NCI-H2171 treated with DMSO at 0.1 percent for 48 hours (cell line): ENCODE measurements around the gene UTP18.
"Not testable (repeated sequence)": the region's sequence is repeated elsewhere in the genome, so short reads cannot be mapped to it uniquely, and the experiment has no call there.

Experiments used
- DNase-seq: peaks from one replicate; lab custom pipeline; 2025; lab: John Stamatoyannopoulos, UW

UTP18 gene

GRCh38 chr17:51258756-51259563 is 1.4 kb upstream of the UTP18 start:
- no peak for DNase-seq

DNA sequence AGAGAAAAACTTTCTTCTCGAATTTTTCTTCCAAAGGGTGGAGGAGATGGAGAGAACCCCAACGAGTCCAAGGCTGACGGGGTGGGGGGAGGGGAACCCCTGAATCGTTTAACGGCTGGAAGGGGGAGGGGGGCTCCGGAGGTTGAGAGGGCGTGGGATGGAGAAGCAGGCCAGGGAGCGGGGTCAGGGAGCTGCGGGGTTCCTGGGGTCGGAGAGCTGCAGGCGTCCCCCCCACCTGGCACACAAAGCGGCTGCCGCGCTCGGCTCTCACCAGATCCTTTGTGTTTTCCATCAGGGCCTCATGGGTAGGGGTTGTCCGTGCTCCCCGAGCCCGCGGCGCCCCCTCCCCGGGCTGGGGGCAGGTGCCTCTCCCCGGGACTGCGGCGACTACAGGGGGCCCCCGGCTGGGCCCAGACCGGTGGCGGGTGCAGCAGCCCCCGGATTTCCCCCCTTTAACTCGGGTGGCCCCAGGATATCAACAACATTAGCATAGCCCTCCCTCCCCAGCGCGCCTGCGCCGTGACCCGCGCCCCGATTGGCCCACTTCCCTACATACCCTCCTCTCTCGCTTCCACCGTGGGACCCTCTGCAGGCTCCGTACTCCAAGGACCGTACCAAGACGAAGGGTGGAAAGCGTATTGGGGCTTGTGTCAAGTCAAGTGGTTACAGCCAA is 646 bp upstream of the UTP18 start, which contains the start of gene MBTD1:
Gene MBTD1, minus strand, starts transcription at position 486 of the 673 bp plus-strand sequence. CDS start 34,888 bp downstream, outside the sequence.
- peak; percentile 97 for DNase-seq

DNA sequence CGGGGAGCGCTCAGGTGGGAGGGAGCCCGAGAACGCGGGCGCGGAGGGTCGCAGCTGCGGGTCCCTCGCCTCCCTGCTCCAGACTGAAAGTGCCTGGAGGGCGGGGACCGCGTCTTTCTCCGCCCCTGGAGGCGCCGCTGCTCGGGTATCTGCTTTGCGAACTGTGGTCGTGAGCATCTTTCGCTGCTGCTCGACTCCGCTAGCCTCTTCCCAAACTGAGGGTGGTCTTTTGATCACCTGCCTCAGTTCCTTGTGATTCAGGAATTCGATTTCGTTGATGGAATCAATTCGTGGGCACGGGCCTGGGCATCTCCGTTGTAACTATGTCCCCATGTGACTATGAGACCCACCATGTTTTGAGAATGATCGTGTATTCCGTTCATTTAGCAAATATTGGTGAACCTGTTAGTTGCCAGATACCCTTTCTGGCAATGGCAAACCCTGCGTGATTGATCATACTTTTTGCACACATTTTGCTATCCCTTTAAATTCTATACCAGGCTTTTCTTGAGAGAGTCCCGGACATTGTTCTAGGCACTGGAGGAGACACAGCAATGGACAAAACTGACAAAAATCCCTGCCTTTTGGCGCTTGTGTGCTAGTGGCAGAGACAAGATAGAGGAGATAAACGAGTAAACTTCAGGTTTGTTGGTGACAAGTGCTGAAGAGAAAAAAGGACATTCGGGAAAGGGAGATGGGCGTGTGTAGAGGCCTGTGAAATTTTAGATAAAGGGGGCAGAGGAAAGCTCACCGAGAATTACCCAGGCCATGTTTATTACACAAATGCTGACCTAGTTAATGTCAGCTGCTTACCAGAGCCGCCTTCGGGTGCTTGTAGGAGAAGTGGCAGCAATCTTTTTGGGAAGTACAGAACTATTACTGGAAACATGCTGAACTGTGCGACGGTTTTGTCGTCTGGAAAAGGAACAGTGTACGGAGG is 948 bp downstream of the UTP18 start:
- DNase-seq: peak; percentile 83

GRCh38 chr17:51263006-51263405 is 2.7 kb downstream of the UTP18 start:
- no peak for DNase-seq

GRCh38 chr17:51264466-51264865 is 4.1 kb downstream of the UTP18 start:
- not testable (repeated sequence) for DNase-seq

DNA sequence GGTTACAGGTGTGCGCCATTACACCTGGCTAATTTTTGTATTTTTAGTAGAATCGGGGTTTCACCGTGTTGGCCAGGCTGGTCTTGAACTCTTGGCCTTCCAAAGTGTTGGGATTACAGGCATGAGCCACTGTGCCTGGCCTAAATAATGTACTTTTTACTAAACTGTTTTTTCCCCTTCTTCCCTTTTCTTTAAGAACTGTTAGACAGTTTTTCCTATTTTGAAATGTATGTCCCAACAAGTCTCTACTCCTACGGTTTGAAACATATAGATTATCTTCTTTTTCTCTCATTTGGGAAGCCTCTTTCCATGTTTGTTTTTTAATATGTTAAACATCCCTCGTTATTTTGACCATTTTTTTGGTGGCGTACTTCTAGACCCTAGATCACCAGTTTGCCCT is 9.6 kb downstream of the UTP18 start:
- DNase-seq: no peak

DNA sequence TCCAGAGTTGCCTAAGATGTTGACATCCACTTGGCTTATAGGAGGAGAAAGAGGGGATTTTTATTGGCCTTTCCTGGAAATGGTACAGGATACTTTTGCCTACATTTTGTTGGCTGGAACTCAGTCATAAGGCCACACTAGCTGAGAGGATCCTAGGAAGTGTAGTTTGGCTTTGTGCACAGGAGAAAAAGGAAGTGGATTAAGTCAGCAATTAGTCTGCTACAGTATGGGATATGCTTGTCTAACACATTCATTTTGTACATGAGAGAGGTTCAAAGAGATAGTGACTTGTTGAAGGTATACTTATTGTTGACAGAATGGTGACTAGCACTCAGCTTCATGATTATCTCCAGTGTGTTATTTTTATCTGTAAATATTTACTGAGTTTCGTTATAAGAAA is 10.3 kb downstream of the UTP18 start:
- no peak for DNase-seq

DNA sequence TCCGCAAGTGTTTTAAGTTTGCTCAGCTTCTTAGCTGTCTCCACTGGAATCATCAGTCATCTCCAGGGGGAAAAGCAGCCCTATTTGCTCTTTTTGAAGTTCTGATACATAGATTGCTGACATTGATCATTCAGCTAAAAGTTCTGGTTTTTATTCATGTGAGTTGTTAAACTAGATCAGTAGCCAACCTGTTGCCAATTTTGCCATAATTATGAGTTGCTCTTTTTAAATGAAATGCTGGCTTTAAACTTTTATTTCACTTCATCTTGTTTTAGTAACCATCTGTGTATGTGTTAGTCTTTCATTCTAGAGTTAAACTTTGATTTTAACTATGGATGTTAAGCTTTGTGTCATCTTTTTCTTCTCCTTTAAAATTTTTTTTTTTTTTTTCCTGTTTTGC is 12.5 kb downstream of the UTP18 start:
- DNase-seq: no peak

DNA sequence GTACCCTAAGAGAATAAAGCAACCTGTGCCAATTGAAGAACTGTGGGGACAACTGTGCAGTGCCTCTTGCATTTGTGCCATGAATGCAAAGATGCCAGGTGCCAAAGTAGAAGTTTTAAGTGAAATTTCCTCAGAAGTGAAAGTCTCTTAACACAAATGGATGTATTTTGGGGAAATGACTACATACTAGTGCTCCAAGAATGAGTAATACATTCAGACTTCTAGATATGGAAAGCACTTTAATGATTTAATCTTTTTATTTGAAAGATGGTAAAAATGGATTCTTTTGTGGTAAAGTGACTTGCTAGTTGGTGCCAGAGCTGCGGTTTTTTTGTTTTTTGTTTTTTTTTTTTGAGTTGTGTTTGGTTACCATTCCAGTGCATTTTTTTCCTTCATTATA is 15.0 kb downstream of the UTP18 start:
- no peak for DNase-seq

- DNase-seq: no peak
These were observed 18.8 kb downstream of the UTP18 start for GRCh38 chr17:51279183-51279582.

- no peak for DNase-seq
These were observed 27.1 kb downstream of the UTP18 start for GRCh38 chr17:51287412-51287811.

GRCh38 chr17:51289696-51290111 is 29.4 kb downstream of the UTP18 start:
- DNase-seq: no peak

GRCh38 chr17:51294338-51294737 is 34.0 kb downstream of the UTP18 start:
- not testable (repeated sequence) for DNase-seq

GRCh38 chr17:51298508-51299371 is 38.4 kb downstream of the UTP18 start:
- DNase-seq: peak; percentile 60

- no peak for DNase-seq
These were observed 39.5 kb downstream of the UTP18 start for GRCh38 chr17:51299859-51300258.

DNA sequence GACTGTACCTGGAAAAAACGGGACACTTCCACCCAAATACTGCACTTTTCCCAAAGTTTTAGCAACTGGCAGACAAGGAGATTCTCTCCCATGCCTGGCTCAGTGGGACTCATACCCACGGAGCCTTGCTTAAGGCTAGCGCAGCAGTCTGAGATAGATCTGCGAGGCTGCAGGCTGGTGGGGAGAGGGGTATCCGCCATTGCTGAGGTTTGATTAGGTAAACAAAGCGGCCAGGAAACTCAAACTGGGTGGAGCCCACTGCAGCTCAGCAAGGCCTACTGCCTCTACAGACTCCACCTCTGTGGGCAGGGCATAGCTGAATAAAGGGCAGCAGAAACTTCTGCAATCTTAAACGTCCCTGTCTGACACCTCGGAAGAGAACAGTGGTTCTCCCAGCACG is 44.8 kb downstream of the UTP18 start:
- no peak for DNase-seq

- not testable (repeated sequence) for DNase-seq
These were observed 51.7 kb downstream of the UTP18 start for GRCh38 chr17:51312003-51312402.

GRCh38 chr17:51319186-51319585 is 58.8 kb downstream of the UTP18 start:
- no peak for DNase-seq

DNA sequence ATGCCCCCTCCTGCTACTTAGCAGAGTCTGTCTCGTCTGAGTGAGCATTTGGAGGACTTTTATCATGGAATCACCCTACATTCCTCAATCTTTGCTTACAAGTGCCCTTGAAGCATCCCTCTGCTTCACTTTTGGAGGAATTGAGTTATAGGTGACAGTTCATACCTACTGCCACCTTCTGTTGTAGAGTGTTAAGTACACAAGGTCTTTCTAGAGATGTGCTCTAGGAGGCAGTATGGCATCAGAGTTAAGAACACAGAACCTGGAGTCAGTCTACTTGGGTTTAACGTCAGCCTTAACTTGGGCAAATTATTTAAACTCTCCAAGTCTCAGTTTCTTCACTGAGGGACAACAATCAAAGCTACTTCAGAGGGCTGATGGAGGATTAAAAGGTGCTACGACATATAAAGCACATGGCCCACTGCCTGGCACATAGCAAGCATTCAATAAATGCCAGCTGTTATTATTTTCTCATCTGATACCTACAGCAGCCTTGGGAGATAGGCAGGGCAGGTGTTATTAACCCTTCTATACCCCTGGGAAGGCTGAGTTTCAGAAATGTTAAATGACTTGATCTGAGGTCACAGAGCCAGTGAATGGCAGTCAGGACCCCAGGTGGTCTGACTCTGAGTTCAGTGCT is 62.2 kb downstream of the UTP18 start:
- DNase-seq: peak; percentile 71

- no peak for DNase-seq
These were observed 65.1 kb downstream of the UTP18 start for GRCh38 chr17:51325471-51325870.
